H1 (cell line): ENCODE results near the gene THAP5. TPM values are rescaled to one million over a fixed set of nuclear protein-coding genes. Genes with fewer than 3 reads are reported as not detected.

ENCODE experiments used
- CTCF ChIA-PET: fragments of 300-600 bp; sonication (Branson Sonifier 250); formaldehyde crosslinking; loops from one replicate; lab custom pipeline; 2021; ENCODE audit not compliant: partially characterized antibody; lab: Charles Lee
- POLR2A ChIA-PET: fragments of 300-600 bp; sonication (Branson Sonifier 250); formaldehyde crosslinking; loops from one replicate; lab custom pipeline; 2021; ENCODE audit warnings: inconsistent platforms; ENCODE audit not compliant: partially characterized antibody; lab: Charles Lee
- DNase-seq, 2 experiments: peaks; one replicate each; pipeline versions ENCODE4 v3.0.0 to v3.0.0-alpha.2; 2010 to 2022; ENCODE audit warnings: low spot score in 2 of 2, low read depth in 1 of 2, mixed read lengths in 1 of 2
- FAIRE-seq: peaks from 2 replicates; lab custom pipeline; 2011; peaks lifted over from hg19 to GRCh38; lab: Jason Lieb, UNC
- H2AFZ ChIP-seq: 2 replicates; pipeline ENCODE4 v1.8.1; 2012; ENCODE audit warnings: low read length, inconsistent platforms
- H2AK5ac ChIP-seq: 2 replicates; pipeline ENCODE4 v1.6.1; 2013; ENCODE audit warnings: low read depth, low read length
- H2BK120ac ChIP-seq: replicated peaks from 2 replicates; pipeline ENCODE3; 2013; ENCODE audit warnings: low read depth, low read length, inconsistent platforms
- H2BK12ac ChIP-seq: 2 replicates; pipeline ENCODE4 v1.6.1; 2013; ENCODE audit warnings: low read depth, low read length
- H2BK15ac ChIP-seq: 2 replicates; pipeline ENCODE4 v1.6.1; 2013; ENCODE audit warnings: low read length
- H2BK20ac ChIP-seq: 2 replicates; pipeline ENCODE4 v1.6.1; 2013; ENCODE audit warnings: low read length
- H2BK5ac ChIP-seq: 2 replicates; pipeline ENCODE4 v1.6.1; 2013; ENCODE audit warnings: low read depth, low read length
- H3K14ac ChIP-seq: 2 replicates; pipeline ENCODE4 v1.6.1; 2013; ENCODE audit warnings: inconsistent platforms; ENCODE audit not compliant: insufficient read length
- H3K18ac ChIP-seq: 2 replicates; pipeline ENCODE4 v1.6.1; 2013; ENCODE audit warnings: low read length; ENCODE audit errors: extremely low read depth
- H3K23ac ChIP-seq: 2 replicates; pipeline ENCODE4 v1.6.1; 2013; ENCODE audit warnings: inconsistent platforms; ENCODE audit not compliant: insufficient read length
- H3K23me2 ChIP-seq: 2 replicates; pipeline ENCODE4 v1.6.1; 2013; ENCODE audit warnings: low read depth, low read length
- H3K27ac ChIP-seq: 2 replicates; pipeline ENCODE4 v1.6.1; 2011; ENCODE audit warnings: low read depth, low read length, inconsistent platforms
- H3K27me3 ChIP-seq, 4 experiments: replicated peaks in 1 of 4; 1 replicate in 1 of 4; 2 replicates in 3 of 4; pipeline versions ENCODE4 v1.6.1 to v1.8.1; 2011 to 2013; ENCODE audit warnings: low read length in 3 of 4, mild to moderate bottlenecking in 3 of 4, inconsistent platforms in 2 of 4, mixed read lengths in 2 of 4, moderate library complexity in 1 of 4; ENCODE audit not compliant: control insufficient read depth in 3 of 4, insufficient read depth in 3 of 4; ENCODE audit errors: extremely low read depth in 1 of 4
- H3K36me3 ChIP-seq, 4 experiments: 2 replicates each; pipeline versions ENCODE4 v1.6.1 to v1.8.1; 2011 to 2013; ENCODE audit warnings: mild to moderate bottlenecking in 4 of 4, low read length in 3 of 4, moderate library complexity in 2 of 4, control low read depth in 1 of 4, inconsistent platforms in 1 of 4; ENCODE audit not compliant: insufficient read depth in 4 of 4, control insufficient read depth in 2 of 4
- H3K4ac ChIP-seq: replicated peaks from 2 replicates; pipeline ENCODE3; 2013; ENCODE audit warnings: low read length, low read depth, mixed read lengths, inconsistent platforms; ENCODE audit not compliant: insufficient read length
- H3K4me1 ChIP-seq, 4 experiments: replicated peaks in 1 of 4; 1 replicate in 1 of 4; 2 replicates in 3 of 4; pipeline versions ENCODE4 v1.6.1 to v1.8.1; 2011 to 2013; ENCODE audit warnings: low read length in 3 of 4, inconsistent platforms in 2 of 4, mixed read lengths in 1 of 4; ENCODE audit not compliant: insufficient read depth in 4 of 4, control insufficient read depth in 3 of 4
- H3K4me2 ChIP-seq, 2 experiments: 2 replicates each; pipeline versions ENCODE4 v1.6.1 to v1.8.1; 2011 to 2013; ENCODE audit warnings: low read depth in 2 of 2, low read length in 2 of 2, control low read depth in 1 of 2, inconsistent platforms in 1 of 2, mild to moderate bottlenecking in 1 of 2; ENCODE audit not compliant: insufficient read depth in 1 of 2
- H3K4me3 ChIP-seq, 4 experiments: fragments of 200-600, 300-600 bp in 1 of 4; sonication (generic), shearing (Covaris generic), sonication (Bioruptor Twin) in 1 of 4; 2 replicates each; pipeline versions ENCODE4 v1.5.1 to v1.8.1; 2011 to 2016; ENCODE audit warnings: low read length in 4 of 4, low read depth in 3 of 4, control low read depth in 2 of 4, inconsistent platforms in 2 of 4, mild to moderate bottlenecking in 2 of 4, mixed read lengths in 1 of 4, moderate library complexity in 1 of 4; ENCODE audit not compliant: insufficient read depth in 2 of 4; ENCODE audit errors: extremely low read depth in 1 of 4
- H3K56ac ChIP-seq: replicated peaks from 2 replicates; pipeline ENCODE3; 2013; ENCODE audit warnings: low read depth, mild to moderate bottlenecking, mixed read lengths, low read length, inconsistent platforms; ENCODE audit not compliant: insufficient read length
- H3K79me1 ChIP-seq: 2 replicates; pipeline ENCODE4 v1.6.1; 2013; ENCODE audit warnings: low read depth, low read length, control low read depth
- H3K79me2 ChIP-seq, 2 experiments: 2 replicates each; pipeline versions ENCODE4 v1.6.1 to v1.8.1; 2012 to 2013; ENCODE audit warnings: low read length in 2 of 2, mild to moderate bottlenecking in 2 of 2, inconsistent platforms in 1 of 2; ENCODE audit not compliant: insufficient read depth in 2 of 2, control insufficient read depth in 1 of 2
- H3K9ac ChIP-seq, 4 experiments: replicated peaks in 1 of 4; 1 replicate in 1 of 4; 2 replicates in 3 of 4; pipeline versions ENCODE4 v1.6.1 to v1.8.1; 2011 to 2013; ENCODE audit warnings: low read depth in 3 of 4, low read length in 3 of 4, control low read depth in 2 of 4, mild to moderate bottlenecking in 2 of 4, moderate library complexity in 2 of 4, inconsistent platforms in 1 of 4; ENCODE audit errors: extremely low read depth in 1 of 4
- H3K9me3 ChIP-seq, 2 experiments: 2 replicates each; pipeline versions ENCODE4 v1.6.1 to v1.8.1; 2012 to 2013; ENCODE audit warnings: mild to moderate bottlenecking in 2 of 2, moderate library complexity in 2 of 2, control low read depth in 1 of 2, inconsistent platforms in 1 of 2, low read depth in 1 of 2, low read length in 1 of 2, mixed read lengths in 1 of 2; ENCODE audit not compliant: insufficient read depth in 2 of 2
- H4K20me1 ChIP-seq, 2 experiments: replicated peaks in 1 of 2; 2 replicates each; pipeline versions ENCODE3 to v1.8.1; 2011 to 2013; ENCODE audit warnings: inconsistent platforms in 2 of 2, low read length in 2 of 2, mild to moderate bottlenecking in 1 of 2; ENCODE audit not compliant: insufficient read depth in 2 of 2, control insufficient read depth in 1 of 2
- H4K5ac ChIP-seq: 2 replicates; pipeline ENCODE4 v1.6.1; 2013; ENCODE audit warnings: low read length, low read depth, mixed read lengths, inconsistent platforms; ENCODE audit not compliant: insufficient read length
- H4K8ac ChIP-seq: 2 replicates; pipeline ENCODE4 v1.8.0; 2013; ENCODE audit warnings: mild to moderate bottlenecking, moderate library complexity, low read length, inconsistent platforms; ENCODE audit not compliant: insufficient read depth; ENCODE audit errors: extremely low read depth
- H4K91ac ChIP-seq: replicated peaks from 2 replicates; pipeline ENCODE3; 2013; ENCODE audit warnings: low read length, mixed read lengths, inconsistent platforms; ENCODE audit not compliant: insufficient read length
- BRCA1 ChIP-seq: IDR thresholded peaks from 2 replicates; pipeline ENCODE4 v1.6.1; 2012; ENCODE audit warnings: low read depth, low read length, improper control_type of control experiment
- WGBS, 2 experiments: shearing (Covaris generic) in 1 of 2; methylation state at CpG; one replicate each; pipeline versions ENCODE4 v1.1.6 to v1.1.7; 2013 to 2015; ENCODE audit warnings: low lambda C conversion rate in 2 of 2, mixed read lengths in 2 of 2, inconsistent platforms in 1 of 2, low coverage in 1 of 2, missing lambda C conversion rate in 1 of 2; ENCODE audit not compliant: insufficient replicate concordance in 2 of 2, insufficient coverage in 1 of 2, insufficient read length in 1 of 2; ENCODE audit errors: extremely low coverage in 1 of 2, missing lambda C conversion rate in 1 of 2; 5-methylcytosine and 5-hydroxymethylcytosine counted together
- polyA plus RNA-seq, 7 experiments: library from polyadenylated mRNA; depleted of rRNA in 3 of 7; stranded (reverse) in 5 of 7; unstranded in 2 of 7; fragments of >200 nt in 5 of 7; fragments of 200-250 nt in 2 of 7; gene quantifications; 1 replicate in 5 of 7; 2 replicates in 1 of 7; 4 replicates in 1 of 7; pipeline versions ENCODE4 v1.2.1 to v1.2.3, GENCODE V29; 2011 to 2013; ENCODE audit warnings: missing spikeins in 2 of 7, mixed read lengths in 2 of 7
- total RNA-seq: library from RNA; stranded (reverse); fragmentation: NEBNext Ultra II Directional; extraction: Animal tissue kit (Norgen Biotek cat#: 25700); gene quantifications from 2 replicates; pipeline ENCODE4 v1.2.1, GENCODE V29; 2021

The THAP5 gene
- total and polyA plus RNA-seq, 2 of the 8 experiments (the other 6 are each of a cell fraction or from before 2014, with no cell fraction given), result 3.9 to 24.2 TPM

- no peak for TF ChIP-seq BRCA1
- H3K4me1 ChIP-seq, result peaks cover 0 to 2% (median 0%) of the 10 kb centered on the region in 4 experiments; a peak in 1 of 7 replicates
- H3K23me2 ChIP-seq, result no peaks in the 10 kb centered on the region; the same call in 1 of the 2 replicates
- no peak overlapping the region for H2AK5ac ChIP-seq
- no peak overlapping the region for H2BK12ac ChIP-seq
- no peak for DNase-seq
- H4K20me1 ChIP-seq, result no peaks in the 10 kb centered on the region
- H2BK120ac ChIP-seq, result no peak overlapping the region
- ChIA-PET CTCF (interaction anchor here (0.6 to 2.0 kb wide), 6 partner anchors 8 to 200 kb away, joined by 3 to 8 read pairs (median 4); no protein-coding TSS in a partner anchor), POLR2A (no interaction called here)
- H3K4me3 ChIP-seq, result no peak overlapping the region
- no peak overlapping the region for H2AFZ ChIP-seq
- WGBS, 2 experiments, result 89% methylated on average over 4 of the region's 4 CpGs; no CpG with 5 or more reads in 1 of the 2 experiments
- H4K5ac ChIP-seq, result no peak overlapping the region
- H3K27ac ChIP-seq, result no peak overlapping the region
- H3K23ac ChIP-seq, result no peak overlapping the region
- no peaks in the 10 kb centered on the region for H3K9me3 ChIP-seq
- H2BK20ac ChIP-seq, result no peak overlapping the region
- no peak overlapping the region for H3K4ac ChIP-seq
- no peaks in the 10 kb centered on the region for H3K27me3 ChIP-seq
- H3K9ac ChIP-seq, result no peak overlapping the region
- no peak overlapping the region for H2BK15ac ChIP-seq
- H3K4me2 ChIP-seq, result no peak overlapping the region
- no peaks in the 10 kb centered on the region for H3K79me2 ChIP-seq
- H2BK5ac ChIP-seq, result no peak overlapping the region
- no peak overlapping the region for H4K91ac ChIP-seq
- H3K36me3 ChIP-seq, result no peaks in the 10 kb centered on the region
- no peak overlapping the region for H3K18ac ChIP-seq
- H3K56ac ChIP-seq, result no peak overlapping the region
- no peak overlapping the region for H4K8ac ChIP-seq
- FAIRE-seq, result no peak
- no peaks in the 10 kb centered on the region for H3K79me1 ChIP-seq
- no peak overlapping the region for H3K14ac ChIP-seq
Measured at GRCh38 chr7:108611268-108611667, 41.8 kb upstream of the THAP5 start.
